Activated CD8-positive, alpha-beta memory T cell treated with anti-CD3 and anti-CD28 coated beads for 1 hour (primary cell): ENCODE data around the gene LIPT2.

Experiments
- DNase-seq, 2 donors: peaks; one replicate each; pipeline ENCODE4 v3.0.0-alpha.2; 2020; ENCODE audit warnings: low read depth in 1 of 2; ENCODE audit errors: extremely low read depth in 1 of 2

Gene LIPT2

GRCh38 chr11:74504100-74504691, 10.7 kb upstream of the LIPT2 start:
- DNase-seq, result no peak

DNA sequence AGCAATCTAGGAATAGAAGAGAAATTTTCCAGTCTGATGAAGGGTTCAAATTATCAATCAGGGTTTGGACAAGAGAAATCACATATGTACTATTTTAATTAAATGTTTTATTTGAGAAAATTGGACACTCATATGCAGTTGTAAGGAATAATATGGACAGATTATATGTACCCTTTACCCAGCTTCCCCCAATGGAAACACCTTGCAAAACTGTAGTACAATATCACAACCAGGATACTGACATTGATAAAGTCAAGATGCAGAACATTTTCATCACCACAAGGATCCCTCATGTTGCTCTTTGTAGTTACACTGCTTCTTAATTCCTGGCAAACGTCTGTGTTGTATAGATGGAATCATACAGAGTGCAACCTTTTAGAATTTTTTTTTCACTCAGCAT, 1.4 kb upstream of the LIPT2 start:
- no peak for DNase-seq

- DNase-seq, result no peak
Measured at GRCh38 chr11:74493791-74494630, 487 bp upstream of the LIPT2 start.

GRCh38 chr11:74492084-74492483, 1.4 kb downstream of the LIPT2 start:
- no peak for DNase-seq

GRCh38 chr11:74490941-74491340, 2.6 kb downstream of the LIPT2 start:
- no peak for DNase-seq

GRCh38 chr11:74487875-74488274, 5.6 kb downstream of the LIPT2 start:
- no peak for DNase-seq

- DNase-seq, result no peak
Measured at GRCh38 chr11:74485868-74486267, 7.7 kb downstream of the LIPT2 start.

GRCh38 chr11:74480688-74481417, 12.7 kb downstream of the LIPT2 start:
- DNase-seq, result no peak

- no peak for DNase-seq
Measured at GRCh38 chr11:74479732-74480123, 13.8 kb downstream of the LIPT2 start.

DNA sequence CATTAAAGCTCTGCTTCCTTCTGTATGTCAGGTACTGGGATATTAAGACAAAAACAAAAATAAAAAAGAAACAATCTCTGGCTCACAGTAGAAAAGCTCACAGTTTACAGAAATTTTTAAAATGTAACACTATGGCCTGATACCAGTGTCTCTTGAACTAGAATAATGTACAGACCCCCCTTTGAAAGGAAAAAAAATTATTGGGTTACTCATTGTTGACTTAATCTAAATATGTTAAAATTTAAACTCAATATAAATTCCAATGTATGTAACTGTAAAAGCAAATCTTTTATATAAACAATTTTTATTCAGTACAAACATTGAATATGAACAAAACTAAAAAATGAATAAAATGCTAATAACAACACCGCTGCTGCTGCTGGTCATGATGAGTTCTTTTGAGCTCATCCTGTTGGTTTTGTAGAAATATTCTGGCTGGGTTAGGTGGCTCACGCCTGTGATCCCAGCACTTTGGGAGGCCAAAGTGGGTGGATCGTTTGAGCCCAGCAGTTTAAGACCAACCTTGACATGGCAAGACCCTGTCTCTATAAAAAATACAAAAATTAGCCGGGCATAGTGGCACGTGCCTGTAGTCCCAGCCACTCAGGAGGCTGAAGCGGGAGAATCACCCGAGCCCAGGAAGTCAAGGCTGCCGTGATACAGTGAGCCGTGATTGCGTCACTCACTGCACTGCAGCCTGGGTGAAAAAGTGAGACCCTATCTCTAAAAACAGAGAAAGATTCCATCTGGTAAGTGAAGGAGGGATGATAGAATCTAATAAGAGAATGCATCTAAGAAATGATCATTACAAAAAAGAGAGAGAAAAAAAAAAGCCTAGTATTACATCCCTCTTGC, 14.4 kb downstream of the LIPT2 start:
- DNase-seq, result no peak

GRCh38 chr11:74476536-74476935, 17.0 kb downstream of the LIPT2 start:
- no peak for DNase-seq

DNA sequence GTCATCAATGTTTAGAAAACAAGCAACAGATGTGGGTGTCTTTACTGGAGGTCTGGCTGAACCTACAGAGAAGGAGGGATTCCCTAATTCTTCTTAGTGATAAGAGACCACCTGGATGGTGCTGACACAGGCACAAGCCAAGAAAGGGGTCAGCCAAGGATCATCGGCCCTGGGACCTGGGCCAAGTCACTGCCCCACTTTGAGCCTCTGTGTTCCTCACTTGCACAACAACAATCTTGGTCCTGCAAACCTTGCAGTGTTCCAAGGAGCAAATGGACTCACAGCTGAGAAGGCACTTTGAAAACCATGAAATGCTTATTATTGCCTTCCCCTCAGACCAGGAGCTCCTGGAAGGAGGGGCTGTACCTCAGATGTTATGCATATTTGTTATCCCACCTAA, 19.2 kb downstream of the LIPT2 start:
- DNase-seq, result no peak

GRCh38 chr11:74473382-74474173, 19.9 kb downstream of the LIPT2 start:
- no peak for DNase-seq

DNA sequence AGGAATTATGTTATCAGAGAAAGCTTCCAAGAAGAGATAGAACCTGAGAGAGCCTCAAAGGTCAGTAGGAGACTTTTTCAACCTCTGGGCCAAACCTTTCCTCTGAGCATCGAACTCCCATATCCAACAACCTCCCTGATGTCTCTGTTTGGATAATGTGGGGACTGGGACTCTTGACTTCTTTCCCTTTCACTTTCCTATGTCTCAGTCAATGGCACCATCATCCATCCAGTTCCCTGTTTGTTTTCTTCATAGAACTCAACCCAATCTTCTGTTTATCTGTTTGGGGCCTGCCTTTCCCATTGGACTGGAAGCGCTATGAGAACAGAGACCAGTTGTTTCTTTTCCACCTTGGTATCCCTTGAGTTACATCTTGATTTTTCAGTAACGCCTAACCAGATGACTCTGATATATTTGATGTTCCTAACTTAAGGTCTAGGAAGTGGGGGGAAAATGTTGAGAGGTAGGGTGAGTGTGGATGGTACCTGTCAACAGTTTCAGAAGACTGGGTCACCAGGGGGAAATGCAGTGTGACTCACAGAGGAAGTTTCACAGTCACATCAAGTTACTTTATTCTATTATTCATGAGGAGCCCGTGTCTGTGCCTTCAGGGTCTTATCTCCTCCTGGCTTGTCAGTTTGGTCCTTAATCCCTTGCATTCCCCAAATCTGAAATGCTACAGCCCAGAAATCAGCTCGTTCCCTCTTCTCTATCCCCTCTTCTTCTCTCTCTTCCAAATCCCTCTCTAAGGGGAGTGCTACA, 21.7 kb downstream of the LIPT2 start:
- DNase-seq, result no peak

DNA sequence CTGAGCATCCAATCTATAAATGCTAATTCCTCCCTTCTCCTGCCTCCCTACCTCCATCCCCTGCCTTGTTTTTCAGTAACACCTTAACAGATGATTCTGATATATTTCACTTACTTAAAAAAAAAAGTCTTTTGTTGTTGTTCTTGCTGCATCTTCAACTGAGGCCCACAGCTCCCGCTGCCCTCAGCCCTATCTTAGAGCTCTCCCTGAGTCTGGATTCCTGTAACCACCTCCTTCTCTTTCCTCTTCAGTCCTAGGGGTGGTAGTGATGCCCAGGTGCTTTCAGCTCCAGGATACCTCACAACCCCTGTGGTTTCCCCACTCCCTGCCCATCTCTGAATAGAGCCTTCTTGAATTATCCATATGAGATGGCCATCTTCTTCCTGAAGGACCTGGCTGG, 22.5 kb downstream of the LIPT2 start:
- DNase-seq, result no peak

DNA sequence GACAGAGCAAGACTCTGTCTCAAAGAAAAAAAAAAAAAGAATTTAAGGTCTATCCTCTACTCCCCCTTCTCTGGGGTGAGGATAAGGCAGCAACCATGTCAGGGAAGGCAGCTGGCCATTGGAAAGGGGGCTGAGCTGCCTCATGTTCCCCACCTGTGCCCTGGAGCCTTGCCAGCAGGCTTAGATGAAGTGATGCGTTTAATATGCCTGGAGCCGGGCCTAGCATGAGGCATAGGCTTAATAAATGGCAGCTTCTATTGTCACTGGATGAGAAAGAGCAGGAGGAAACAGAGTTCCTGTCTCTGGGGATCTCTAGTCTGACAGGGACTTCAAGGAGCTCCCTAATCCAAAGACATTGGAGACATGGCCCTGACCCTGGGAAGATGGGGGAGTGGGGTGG, 23.0 kb downstream of the LIPT2 start:
- no peak for DNase-seq

GRCh38 chr11:74468936-74469335, 24.6 kb downstream of the LIPT2 start:
- no peak for DNase-seq

GRCh38 chr11:74468521-74468920, 25.0 kb downstream of the LIPT2 start:
- DNase-seq, result no peak

DNA sequence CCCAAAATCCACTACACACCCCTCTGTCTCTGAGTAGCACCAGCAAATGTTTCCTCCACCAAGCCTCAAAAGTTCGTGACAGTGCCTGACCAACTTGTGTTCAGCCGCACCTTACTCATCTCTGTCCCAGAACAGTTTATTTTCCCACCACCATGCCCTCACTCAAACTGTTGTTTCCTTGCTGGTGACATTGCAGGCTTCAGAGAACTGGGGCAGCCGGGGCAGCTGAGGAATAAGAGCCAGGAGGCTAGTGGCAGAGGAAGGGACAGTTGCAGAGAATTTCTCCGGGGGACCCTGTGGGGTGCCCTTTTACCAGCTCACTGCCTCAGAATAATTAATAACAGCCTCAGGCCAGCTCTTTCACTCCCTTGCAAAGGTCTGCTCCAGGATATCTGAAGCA, 25.5 kb downstream of the LIPT2 start:
- DNase-seq, result no peak
